Fibroblast of pulmonary artery (primary cell): Measurements from ENCODE around the gene MAP1LC3A.

Source experiments
- DNase-seq: peaks from one replicate; pipeline ENCODE4 v3.0.0-alpha.2; 2010; ENCODE audit warnings: low read depth
- H3K4me3 ChIP-seq: replicated peaks from 2 replicates; pipeline ENCODE4 v1.5.1; 2011; ENCODE audit warnings: low read depth, mild to moderate bottlenecking, control low read depth, low read length, moderate library complexity
- CTCF ChIP-seq: IDR thresholded peaks from 2 replicates; pipeline ENCODE4 v1.5.1; 2011; ENCODE audit warnings: mild to moderate bottlenecking, control low read depth, low read length, inconsistent platforms; ENCODE audit errors: missing control alignments

MAP1LC3A gene

GRCh38 chr20:34531608-34532265 lies 26.8 kb upstream of the MAP1LC3A start:
- H3K4me3 ChIP-seq = no peak overlapping the region
- no peak for TF ChIP-seq CTCF
- no peak for DNase-seq

- no peak for DNase-seq
- no peak for TF ChIP-seq CTCF
- H3K4me3 ChIP-seq = no peak overlapping the region
These were observed 26.2 kb upstream of the MAP1LC3A start for GRCh38 chr20:34532320-34532719.

DNA sequence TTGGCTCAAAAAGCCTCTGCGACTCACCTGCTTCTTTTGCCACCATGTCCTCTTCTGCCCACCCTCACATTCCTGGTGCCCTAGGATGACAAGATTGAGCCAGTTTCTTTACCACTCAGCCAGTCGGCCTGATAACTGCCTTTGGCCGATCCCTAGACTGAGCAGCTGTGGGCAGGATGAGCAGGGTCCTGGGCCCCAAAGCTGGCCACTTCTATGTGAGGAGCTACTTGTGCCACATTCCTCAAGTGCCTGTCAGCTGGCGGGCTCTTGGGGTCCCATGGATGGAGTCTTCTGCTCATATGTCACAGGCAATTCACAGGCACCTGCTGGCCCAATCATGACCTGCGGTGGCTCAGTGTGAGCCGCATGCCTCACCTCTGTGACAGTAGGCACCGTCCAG lies 25.8 kb upstream of the MAP1LC3A start:
- no peak for DNase-seq
- no peak overlapping the region for H3K4me3 ChIP-seq
- TF ChIP-seq CTCF = no peak

DNA sequence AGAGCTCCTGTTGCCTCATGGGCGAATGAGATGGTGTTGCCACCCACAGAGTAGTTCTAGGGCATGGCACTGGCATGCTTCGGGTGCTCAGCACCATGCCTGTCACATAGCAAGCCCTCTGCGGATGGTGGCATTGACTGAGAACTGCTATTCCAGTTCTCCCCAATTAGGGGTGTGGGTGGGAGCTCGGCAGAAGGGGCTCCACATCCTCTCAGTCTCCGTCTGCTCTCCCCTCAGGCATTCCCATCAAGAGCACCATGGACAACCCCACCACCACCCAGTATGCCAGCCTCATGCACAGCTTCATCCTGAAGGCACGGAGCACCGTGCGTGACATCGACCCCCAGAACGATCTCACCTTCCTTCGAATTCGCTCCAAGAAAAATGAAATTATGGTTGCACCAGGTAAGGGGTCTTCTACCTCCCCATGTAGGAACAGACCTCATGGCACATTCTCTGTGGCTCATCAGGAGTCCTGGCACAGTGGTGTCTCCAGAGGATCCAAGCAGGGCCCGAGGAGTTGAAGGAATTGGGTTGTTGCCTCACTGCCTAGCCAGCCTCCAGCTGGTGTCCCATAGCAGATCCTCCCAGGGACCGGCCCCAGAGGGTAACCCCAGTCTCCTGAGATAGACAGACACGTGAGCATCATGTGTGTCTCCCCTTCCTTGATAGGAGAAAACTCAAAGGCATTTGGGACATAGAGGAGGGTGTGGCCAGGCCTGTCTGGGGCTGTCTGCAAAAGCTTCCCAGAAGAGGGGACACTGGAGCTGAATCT lies 23.9 kb upstream of the MAP1LC3A start:
- DNase-seq = no peak
- H3K4me3 ChIP-seq = no peak overlapping the region
- TF ChIP-seq CTCF = no peak

DNA sequence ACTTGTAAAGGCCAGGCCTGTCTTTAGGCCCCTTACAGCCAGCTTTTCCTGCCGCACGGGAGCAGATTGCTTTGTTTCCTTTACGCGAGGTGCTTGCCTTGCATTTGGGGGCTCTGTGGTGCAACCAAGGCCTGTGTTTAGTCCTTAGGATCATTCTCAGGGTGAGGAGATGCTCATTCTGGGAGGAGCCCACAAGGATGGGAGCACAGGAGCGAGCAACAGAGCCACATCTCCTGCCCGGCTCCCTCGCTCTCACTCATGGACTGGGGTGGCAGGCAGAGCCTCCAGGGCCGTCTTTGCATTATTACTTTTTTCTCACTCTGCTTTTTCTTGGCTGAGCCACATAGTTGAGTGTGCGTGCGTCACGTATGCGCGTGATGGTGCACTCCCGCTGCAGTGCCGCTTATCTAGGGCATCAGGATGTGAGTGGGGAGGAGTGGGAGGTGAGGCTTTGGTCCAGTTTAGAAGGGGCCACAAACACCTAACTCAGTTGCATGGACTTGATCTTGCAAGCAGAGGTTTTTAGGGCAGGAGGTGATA lies 23.1 kb upstream of the MAP1LC3A start:
- no peak for DNase-seq
- no peak for TF ChIP-seq CTCF
- no peak overlapping the region for H3K4me3 ChIP-seq

DNA sequence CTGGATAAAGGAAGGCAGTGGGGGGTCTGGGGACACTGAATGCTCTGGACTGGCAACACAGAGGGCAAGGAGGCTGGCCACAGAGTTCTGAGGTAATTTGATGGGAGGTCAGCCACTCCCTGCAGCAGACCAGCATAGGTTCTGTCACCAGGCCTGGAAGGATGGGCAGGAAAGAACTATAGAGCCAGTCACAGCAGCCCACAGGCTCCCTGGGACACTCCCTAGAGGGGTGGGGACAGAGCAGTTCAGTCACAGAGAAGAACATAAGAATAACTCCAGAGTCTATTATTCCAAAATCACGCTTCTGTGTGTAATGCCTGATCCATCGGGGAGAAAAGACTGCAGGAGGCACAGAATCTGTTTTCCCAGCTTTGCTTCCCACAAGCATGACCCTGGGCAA lies 22.7 kb upstream of the MAP1LC3A start:
- no peak for TF ChIP-seq CTCF
- DNase-seq = no peak
- no peak overlapping the region for H3K4me3 ChIP-seq
